A673 (cell line): Measurements from ENCODE around the gene PSMC6.

ENCODE experiments used
- EZH2 ChIP-seq: fragments of 200-600 bp; sonication (generic); IDR thresholded peaks from 2 replicates; pipeline ENCODE4 v1.6.1; 2017; ENCODE audit warnings: borderline replicate concordance, low read depth, mild to moderate bottlenecking, mixed read lengths, antibody characterized with exemption, low read length; ENCODE audit not compliant: poor library complexity, severe bottlenecking
- TF ChIP-seq, protein P1 (sequence below): fragments of 300-800, 200-600 bp; sonication (generic); conservative IDR thresholded peaks from 2 replicates; pipeline ENCODE4 v1.5.1; 2017; ENCODE audit warnings: low read depth, mild to moderate bottlenecking, antibody characterized with exemption, low read length, moderate library complexity, mixed read lengths

- TF ChIP-seq, protein P1, sequence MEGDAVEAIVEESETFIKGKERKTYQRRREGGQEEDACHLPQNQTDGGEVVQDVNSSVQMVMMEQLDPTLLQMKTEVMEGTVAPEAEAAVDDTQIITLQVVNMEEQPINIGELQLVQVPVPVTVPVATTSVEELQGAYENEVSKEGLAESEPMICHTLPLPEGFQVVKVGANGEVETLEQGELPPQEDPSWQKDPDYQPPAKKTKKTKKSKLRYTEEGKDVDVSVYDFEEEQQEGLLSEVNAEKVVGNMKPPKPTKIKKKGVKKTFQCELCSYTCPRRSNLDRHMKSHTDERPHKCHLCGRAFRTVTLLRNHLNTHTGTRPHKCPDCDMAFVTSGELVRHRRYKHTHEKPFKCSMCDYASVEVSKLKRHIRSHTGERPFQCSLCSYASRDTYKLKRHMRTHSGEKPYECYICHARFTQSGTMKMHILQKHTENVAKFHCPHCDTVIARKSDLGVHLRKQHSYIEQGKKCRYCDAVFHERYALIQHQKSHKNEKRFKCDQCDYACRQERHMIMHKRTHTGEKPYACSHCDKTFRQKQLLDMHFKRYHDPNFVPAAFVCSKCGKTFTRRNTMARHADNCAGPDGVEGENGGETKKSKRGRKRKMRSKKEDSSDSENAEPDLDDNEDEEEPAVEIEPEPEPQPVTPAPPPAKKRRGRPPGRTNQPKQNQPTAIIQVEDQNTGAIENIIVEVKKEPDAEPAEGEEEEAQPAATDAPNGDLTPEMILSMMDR = no peak
- no peak for TF ChIP-seq EZH2
These were observed 48.8 kb downstream of the PSMC6 start for GRCh38 chr14:52755607-52756316.
